Keratinocyte (primary cell): Measurements from ENCODE around the gene ATPAF1. TPM values are rescaled to one million over a fixed set of nuclear protein-coding genes. Genes with fewer than 3 reads are reported as not detected.

ENCODE experiments used
- DNase-seq: peaks from one replicate; pipeline ENCODE4 v3.0.0-alpha.2; 2011; ENCODE audit warnings: low read depth, missing footprints, low spot score
- FAIRE-seq: peaks from 2 replicates; lab custom pipeline; 2011; peaks lifted over from hg19 to GRCh38; lab: Jason Lieb, UNC
- H2AFZ ChIP-seq: 2 replicates; pipeline ENCODE4 v1.6.0; 2012; ENCODE audit warnings: low read length, control low read depth, inconsistent platforms; ENCODE audit not compliant: control insufficient read depth
- H3K27ac ChIP-seq: 2 replicates; pipeline ENCODE4 v1.5.1; 2011; ENCODE audit warnings: low read length; ENCODE audit not compliant: control insufficient read depth, insufficient read depth
- H3K27me3 ChIP-seq: 3 replicates; pipeline ENCODE4 v1.6.0; 2011; ENCODE audit warnings: low read length; ENCODE audit not compliant: control insufficient read depth, insufficient read depth; ENCODE audit errors: extremely low read depth
- H3K36me3 ChIP-seq, 2 experiments: 2 replicates in 1 of 2; 3 replicates in 1 of 2; pipeline ENCODE4 v1.5.1; 2011; ENCODE audit warnings: low read length in 2 of 2, mild to moderate bottlenecking in 1 of 2; ENCODE audit not compliant: control insufficient read depth in 2 of 2, insufficient read depth in 2 of 2; ENCODE audit errors: extremely low read depth in 1 of 2
- H3K4me1 ChIP-seq: 3 replicates; pipeline ENCODE4 v1.5.1; 2011; ENCODE audit warnings: low read length; ENCODE audit not compliant: control insufficient read depth, insufficient read depth; ENCODE audit errors: extremely low read depth
- H3K4me2 ChIP-seq: 3 replicates; pipeline ENCODE4 v1.6.0; 2011; ENCODE audit warnings: low read depth, low read length; ENCODE audit not compliant: control insufficient read depth, insufficient read depth; ENCODE audit errors: extremely low read depth
- H3K4me3 ChIP-seq, 3 experiments: fragments of 200-600 bp in 1 of 3; sonication (generic) in 1 of 3; 2 replicates in 2 of 3; 3 replicates in 1 of 3; pipeline ENCODE4 v1.5.1; 2011 to 2016; ENCODE audit warnings: low read length in 3 of 3, mild to moderate bottlenecking in 3 of 3, control low read depth in 2 of 3, inconsistent platforms in 1 of 3, low read depth in 1 of 3, mixed read lengths in 1 of 3, mixed run types in 1 of 3, moderate library complexity in 1 of 3; ENCODE audit not compliant: control insufficient read depth in 2 of 3, insufficient read depth in 2 of 3; ENCODE audit errors: extremely low read depth in 1 of 3
- H3K79me2 ChIP-seq: 2 replicates; pipeline ENCODE4 v1.6.0; 2012; ENCODE audit warnings: low read length; ENCODE audit not compliant: control insufficient read depth, insufficient read depth
- H3K9ac ChIP-seq: 3 replicates; pipeline ENCODE4 v1.6.0; 2011; ENCODE audit warnings: low read length; ENCODE audit not compliant: control insufficient read depth, insufficient read depth; ENCODE audit errors: extremely low read depth
- H3K9me1 ChIP-seq: 3 replicates; pipeline ENCODE4 v1.6.0; 2011; ENCODE audit warnings: low read length; ENCODE audit not compliant: control insufficient read depth, insufficient read depth; ENCODE audit errors: extremely low read depth
- H3K9me3 ChIP-seq: 2 replicates; pipeline ENCODE4 v1.5.1; 2012; ENCODE audit warnings: low read depth, low read length; ENCODE audit not compliant: control insufficient read depth
- H4K20me1 ChIP-seq: 3 replicates; pipeline ENCODE4 v1.6.0; 2011; ENCODE audit warnings: low read length; ENCODE audit not compliant: control insufficient read depth, insufficient read depth; ENCODE audit errors: extremely low read depth
- EZH2 ChIP-seq: IDR thresholded peaks from one replicate; pipeline ENCODE4 v1.6.1; 2012; ENCODE audit warnings: inconsistent platforms, mild to moderate bottlenecking, low read length, moderate library complexity
- dilution Hi-C: fragments of 300-500 bp; cut with MboI; formaldehyde crosslinking; loops from one replicate; pipeline ENCODE4 v1.7.0; 2020; ENCODE audit warnings: low sequenced_read_pairs; ENCODE audit not compliant: extremely low pct_ligation_motif_present
- polyA plus RNA-seq, 5 experiments: library from polyadenylated mRNA; depleted of rRNA in 3 of 5; stranded (reverse) in 3 of 5; stranded (forward) in 1 of 5; unstranded in 1 of 5; fragments of >200 nt; gene quantifications; 1 replicate in 1 of 5; 2 replicates in 3 of 5; 3 replicates in 1 of 5; pipeline versions ENCODE4 v1.2.1 to v1.2.3, GENCODE V29; 2011 to 2012; ENCODE audit warnings: missing spikeins in 2 of 5, low read depth in 1 of 5, low replicate concordance in 1 of 5
- TF ChIP-seq, protein P1 (sequence below), 3 experiments: IDR thresholded peaks in 1 of 3; conservative IDR thresholded peaks in 1 of 3; optimal IDR thresholded peaks in 1 of 3; 2 replicates in 2 of 3; 3 replicates in 1 of 3; pipeline versions ENCODE3 to v1.5.1; 2011; ENCODE audit warnings: low read length in 3 of 3, mild to moderate bottlenecking in 3 of 3, moderate library complexity in 2 of 3, control low read depth in 1 of 3, inconsistent platforms in 1 of 3; ENCODE audit not compliant: insufficient read depth in 2 of 3; ENCODE audit errors: extremely low read depth in 1 of 3

ATPAF1 gene
- polyA plus RNA-seq, 1 donor (not counting 4 experiments of a cell fraction or from before 2014, with no cell fraction given) = 55.6 TPM

DNA sequence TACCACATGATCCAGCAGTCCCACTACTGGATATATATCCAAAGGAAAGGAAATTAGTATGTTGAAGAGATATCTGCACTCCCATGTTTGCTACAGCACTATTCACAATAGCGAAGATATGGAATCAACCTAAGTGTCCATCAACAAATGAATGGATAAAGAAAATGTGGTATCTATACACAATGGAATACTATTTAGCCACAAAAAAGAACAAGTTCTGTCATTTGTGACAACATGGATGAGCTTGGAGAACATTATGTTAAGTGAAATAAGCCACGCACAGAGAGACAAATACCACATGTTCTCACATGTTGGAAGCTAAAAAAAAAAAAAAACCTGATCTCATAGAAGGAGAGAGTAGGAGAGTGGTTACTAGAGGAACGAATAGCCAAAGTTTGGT lies 17.7 kb downstream of the ATPAF1 start:
- Histone ChIP-seq H3K9me1 (no peaks in the 10 kb centered on the region), H4K20me1 (no peaks in the 10 kb centered on the region), H3K4me1 (no peaks in the 10 kb centered on the region), H3K27ac (no peak overlapping the region), H3K4me2 (no peak overlapping the region), H2AFZ (no peak overlapping the region), H3K79me2 (no peaks in the 10 kb centered on the region), H3K36me3 (peaks cover 3 to 14% of the 10 kb centered on the region in 2 experiments), H3K9me3 (no peaks in the 10 kb centered on the region), H3K9ac (no peak overlapping the region), H3K27me3 (no peaks in the 10 kb centered on the region), H3K4me3 (no peak overlapping the region)
- TF ChIP-seq EZH2 = no peak
- TF ChIP-seq, protein P1, sequence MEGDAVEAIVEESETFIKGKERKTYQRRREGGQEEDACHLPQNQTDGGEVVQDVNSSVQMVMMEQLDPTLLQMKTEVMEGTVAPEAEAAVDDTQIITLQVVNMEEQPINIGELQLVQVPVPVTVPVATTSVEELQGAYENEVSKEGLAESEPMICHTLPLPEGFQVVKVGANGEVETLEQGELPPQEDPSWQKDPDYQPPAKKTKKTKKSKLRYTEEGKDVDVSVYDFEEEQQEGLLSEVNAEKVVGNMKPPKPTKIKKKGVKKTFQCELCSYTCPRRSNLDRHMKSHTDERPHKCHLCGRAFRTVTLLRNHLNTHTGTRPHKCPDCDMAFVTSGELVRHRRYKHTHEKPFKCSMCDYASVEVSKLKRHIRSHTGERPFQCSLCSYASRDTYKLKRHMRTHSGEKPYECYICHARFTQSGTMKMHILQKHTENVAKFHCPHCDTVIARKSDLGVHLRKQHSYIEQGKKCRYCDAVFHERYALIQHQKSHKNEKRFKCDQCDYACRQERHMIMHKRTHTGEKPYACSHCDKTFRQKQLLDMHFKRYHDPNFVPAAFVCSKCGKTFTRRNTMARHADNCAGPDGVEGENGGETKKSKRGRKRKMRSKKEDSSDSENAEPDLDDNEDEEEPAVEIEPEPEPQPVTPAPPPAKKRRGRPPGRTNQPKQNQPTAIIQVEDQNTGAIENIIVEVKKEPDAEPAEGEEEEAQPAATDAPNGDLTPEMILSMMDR (optimal IDR thresholded peaks at IDR 0.05 in 1 of 3, IDR thresholded peaks at IDR 0.05 in 1 of 3, conservative IDR thresholded peaks at IDR 0.05 in 1 of 3; ENCODE audit: extremely low read depth in 1 of 3, insufficient read depth in 2 of 3, low read length in 3 of 3) = no peak
- FAIRE-seq (no peak), DNase-seq (no peak)
- dilution Hi-C loops = no loop called here

DNA sequence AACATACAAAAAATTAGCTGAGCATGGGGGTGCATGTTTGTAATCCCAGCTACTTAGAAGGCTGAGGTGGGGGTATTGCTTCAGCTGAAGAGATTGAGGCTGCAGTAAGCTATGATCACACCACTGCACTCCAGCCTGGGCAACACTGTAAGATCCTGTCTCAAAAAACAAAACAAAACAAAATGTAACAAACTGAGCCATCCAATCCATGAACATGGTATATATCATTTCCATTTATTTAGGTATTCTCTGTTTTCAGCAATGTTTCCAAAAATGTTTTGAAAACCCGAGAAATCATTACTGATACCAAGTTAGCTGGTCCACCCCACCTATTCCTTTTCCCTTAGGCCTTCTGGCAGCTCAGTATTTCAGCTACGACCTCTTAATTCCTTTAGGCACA lies 18.4 kb downstream of the ATPAF1 start:
- TF ChIP-seq, protein P1 (optimal IDR thresholded peaks at IDR 0.05 in 1 of 3, IDR thresholded peaks at IDR 0.05 in 1 of 3, conservative IDR thresholded peaks at IDR 0.05 in 1 of 3; ENCODE audit: extremely low read depth in 1 of 3, insufficient read depth in 2 of 3, low read length in 3 of 3) = no peak
- no peak for TF ChIP-seq EZH2
- H3K79me2 ChIP-seq = no peaks in the 10 kb centered on the region
- no peak overlapping the region for H3K27ac ChIP-seq
- no peak overlapping the region for H3K4me3 ChIP-seq
- dilution Hi-C loops = no loop called here
- H3K36me3 ChIP-seq = peaks cover 1 to 13% of the 10 kb centered on the region in 2 experiments
- no peak overlapping the region for H3K4me2 ChIP-seq
- no peaks in the 10 kb centered on the region for H4K20me1 ChIP-seq
- no peaks in the 10 kb centered on the region for H3K27me3 ChIP-seq
- H2AFZ ChIP-seq = no peak overlapping the region
- no peaks in the 10 kb centered on the region for H3K9me1 ChIP-seq
- no peaks in the 10 kb centered on the region for H3K9me3 ChIP-seq
- FAIRE-seq (no peak), DNase-seq (no peak)
- no peak overlapping the region for H3K9ac ChIP-seq
- no peaks in the 10 kb centered on the region for H3K4me1 ChIP-seq
